HG03378 (cell line): ENCODE measurements around the gene LIX1.
"Not testable (repeated sequence)": the region's sequence is repeated elsewhere in the genome, so short reads cannot be mapped to it uniquely, and the experiment has no call there.

Experiments used
- ATAC-seq: cut with Tn5 transposase; IDR thresholded peaks from one replicate; pipeline ENCODE4 v1.9.1; 2021; ENCODE audit warnings: mild to moderate bottlenecking, moderate library complexity; ENCODE audit not compliant: unreplicated experiment

LIX1 gene

DNA sequence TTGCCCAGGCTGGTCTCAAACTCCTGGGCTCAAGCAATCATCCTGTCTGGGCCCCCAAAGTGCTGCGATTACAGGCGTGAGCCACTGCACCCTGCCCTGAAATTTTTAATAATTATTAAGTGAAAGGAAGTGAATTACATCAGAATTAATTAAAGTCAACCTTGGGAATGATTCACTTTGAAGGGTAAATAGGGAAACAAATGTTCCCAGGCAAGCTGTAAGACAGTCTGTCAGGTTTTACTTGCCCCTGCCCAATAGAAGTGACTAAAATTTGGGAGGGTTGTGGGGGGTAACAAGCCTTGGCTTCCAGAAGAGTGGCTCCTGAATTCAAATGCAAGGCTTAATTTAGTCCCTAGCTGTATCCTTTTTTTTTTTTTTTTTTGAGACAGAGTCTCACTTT, 1.3 kb upstream of the LIX1 start:
- no peak for ATAC-seq

DNA sequence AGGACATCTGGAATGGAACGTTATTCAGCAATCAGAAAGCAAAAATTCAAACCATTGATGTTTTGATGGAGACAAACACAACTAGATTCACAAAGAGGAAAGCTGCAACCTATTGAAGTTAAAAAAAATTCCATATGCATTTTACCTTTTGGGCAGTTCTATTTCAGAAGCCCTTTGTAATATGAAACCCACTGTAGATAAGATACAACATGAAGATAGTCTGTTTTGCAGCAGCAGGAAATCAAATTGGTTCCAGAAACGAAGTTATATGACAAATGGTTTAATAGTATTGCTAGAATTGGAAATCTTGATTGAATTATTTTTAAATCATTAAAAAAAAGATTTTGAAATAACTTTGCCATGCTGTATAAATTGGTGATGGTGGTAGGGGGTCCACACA, 872 bp downstream of the LIX1 start:
- no peak for ATAC-seq

DNA sequence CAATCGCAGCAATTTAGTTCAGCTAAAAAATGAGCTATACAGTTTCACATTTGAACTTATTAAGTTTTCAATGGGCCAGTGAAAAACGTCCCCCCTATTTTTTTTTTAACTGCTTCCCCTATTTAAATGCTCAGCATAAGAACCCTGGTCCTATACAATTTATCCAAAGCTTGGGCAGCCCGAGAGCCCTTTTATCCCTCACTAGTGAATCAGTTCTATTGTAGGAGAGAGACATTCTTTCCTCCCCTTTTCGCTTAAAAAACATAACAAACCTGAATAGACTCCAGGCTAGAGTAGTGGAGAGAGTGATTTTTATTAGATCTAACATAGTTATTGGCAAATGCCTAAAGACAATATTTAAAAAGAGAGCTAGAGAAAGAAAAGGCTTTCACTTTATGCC, 1.4 kb downstream of the LIX1 start:
- no peak for ATAC-seq

DNA sequence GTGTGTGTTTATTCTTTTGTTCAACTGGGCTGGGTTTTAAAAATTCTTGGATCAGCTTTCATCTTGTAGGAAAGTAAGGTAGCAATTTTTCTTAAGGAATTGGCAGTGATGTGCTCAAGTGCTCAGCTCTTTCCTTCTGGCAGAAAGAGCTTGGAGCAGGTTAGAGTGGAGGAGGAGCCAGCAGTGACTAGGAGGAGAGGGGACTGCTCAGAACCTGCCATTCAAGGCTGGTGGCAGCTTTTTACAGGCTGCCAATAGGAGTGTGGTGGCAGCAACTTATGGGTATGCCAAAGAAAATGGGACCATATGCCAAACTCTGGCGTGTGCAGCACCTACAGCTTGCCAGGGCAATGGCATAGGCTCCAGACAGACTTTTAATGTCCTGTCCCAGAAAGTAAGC, 2.2 kb downstream of the LIX1 start:
- not testable (repeated sequence) for ATAC-seq

DNA sequence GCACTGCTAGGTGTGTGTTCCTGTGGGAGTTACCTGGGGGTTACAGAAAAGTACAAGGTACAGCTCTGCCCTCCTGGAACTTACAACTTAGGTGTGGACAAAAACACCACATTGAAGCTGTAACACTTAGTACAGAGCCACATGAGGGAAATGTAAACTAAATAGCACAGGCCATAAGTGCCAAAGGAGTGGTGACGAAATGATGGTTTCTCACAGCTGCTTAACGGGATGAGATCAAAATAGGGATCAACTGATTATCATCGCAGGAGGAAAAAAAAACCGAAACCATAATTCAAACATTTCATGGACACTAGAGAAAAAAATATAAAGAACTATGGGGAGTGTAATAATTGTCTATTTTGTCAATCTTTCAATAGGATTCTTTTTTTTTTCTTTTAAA, 5.9 kb downstream of the LIX1 start:
- no peak for ATAC-seq

DNA sequence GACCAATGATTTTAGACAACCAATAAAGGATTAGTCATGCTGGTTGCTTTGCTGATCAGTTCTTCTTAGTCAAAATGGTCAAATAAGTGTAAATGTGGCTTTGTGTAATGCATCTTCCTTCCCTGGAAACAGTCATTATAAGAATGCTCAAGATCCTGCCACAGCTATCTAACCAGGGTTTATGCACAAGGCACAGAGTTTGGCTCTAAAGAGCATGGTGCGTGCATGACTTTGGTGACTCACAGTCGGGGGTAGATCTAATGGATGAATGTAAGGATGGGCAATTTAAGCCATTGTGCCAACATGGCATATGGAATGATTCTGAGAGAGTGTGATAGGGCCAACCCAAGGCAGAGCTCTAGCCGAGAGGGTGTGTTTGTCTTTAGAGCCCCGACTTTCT, 6.5 kb downstream of the LIX1 start:
- no peak for ATAC-seq

DNA sequence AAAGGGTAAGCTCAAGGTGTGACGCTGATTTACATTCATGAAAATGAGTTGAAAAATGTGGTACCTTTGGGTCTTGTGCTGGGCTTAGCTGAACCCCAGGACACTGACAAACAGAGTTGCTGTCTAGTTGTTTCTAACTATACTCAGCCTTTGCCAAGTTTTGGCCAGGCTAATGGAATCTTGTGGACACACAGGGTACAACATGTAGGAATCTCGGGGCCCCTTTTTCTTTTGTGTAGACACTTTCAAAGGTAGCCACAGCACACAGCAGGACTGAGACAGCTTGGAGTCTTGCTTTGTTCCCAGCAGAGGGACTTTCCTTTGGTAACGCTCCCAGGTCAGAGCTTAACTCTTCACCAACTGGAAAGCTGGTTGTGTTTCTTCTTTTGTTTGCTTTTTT, 7.8 kb downstream of the LIX1 start:
- ATAC-seq = no peak

DNA sequence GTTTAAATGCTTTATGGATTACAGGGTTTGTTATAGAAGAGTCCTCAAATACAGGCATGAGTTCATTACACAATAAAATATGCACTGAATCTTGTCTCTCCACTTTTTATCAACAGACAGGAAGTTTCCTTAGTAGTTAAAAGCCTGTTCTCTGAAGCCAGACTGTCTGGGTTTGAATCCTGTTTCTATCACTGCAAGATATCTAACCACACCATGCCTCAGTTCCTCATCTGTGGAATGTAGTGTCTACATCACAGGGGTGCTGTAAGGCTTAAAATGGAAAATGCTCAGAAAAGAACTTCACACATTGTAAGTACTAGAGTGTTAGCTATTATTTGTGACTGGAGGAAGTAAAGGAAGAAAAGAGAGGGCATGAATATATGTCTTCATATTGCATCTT, 9.3 kb downstream of the LIX1 start:
- no peak for ATAC-seq

DNA sequence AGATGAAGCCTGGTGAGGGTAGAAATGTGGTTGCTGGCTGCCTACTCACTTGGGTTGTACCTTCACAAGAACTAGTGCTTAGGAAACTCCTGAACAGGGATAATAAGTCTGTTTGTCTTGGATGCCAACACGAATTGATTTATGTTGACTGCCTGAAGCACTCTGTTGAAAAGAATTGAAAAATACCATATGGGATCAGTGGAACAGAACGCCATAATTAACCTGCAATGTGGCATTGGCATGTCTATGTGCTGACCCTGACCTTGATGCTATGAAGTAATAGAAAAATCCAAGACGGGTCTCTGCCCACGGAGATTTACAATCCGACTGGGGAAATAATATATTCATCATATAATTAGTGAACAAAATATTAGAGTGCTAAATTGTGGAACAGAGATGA, 10.5 kb downstream of the LIX1 start:
- no peak for ATAC-seq

DNA sequence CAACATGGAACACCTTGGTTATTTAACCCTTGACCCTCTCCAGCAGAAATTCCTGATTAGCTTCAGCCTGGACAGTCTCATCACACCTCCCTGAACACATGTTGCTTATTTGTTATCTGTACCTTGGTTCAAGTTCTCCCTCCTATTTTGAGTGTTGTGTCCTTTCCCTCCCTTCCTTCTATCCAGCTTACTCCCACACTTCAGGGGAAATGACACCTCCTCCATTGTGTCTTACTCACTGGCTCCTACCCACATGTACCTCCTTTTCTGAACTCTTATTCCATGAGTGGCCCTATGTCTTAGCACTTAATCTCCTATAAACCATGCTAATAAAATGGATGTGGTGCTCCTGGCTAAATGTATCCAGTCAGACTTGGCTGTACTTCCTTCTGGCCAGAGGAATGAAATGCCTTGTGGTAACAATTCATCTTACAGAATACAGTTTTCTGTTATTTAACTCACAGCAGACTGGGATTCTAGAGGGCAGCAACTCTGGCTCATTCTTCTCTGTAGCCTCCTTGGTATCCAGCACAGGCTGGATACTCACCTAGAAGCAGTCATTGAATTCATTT, 11.2 kb downstream of the LIX1 start:
- ATAC-seq = no peak

DNA sequence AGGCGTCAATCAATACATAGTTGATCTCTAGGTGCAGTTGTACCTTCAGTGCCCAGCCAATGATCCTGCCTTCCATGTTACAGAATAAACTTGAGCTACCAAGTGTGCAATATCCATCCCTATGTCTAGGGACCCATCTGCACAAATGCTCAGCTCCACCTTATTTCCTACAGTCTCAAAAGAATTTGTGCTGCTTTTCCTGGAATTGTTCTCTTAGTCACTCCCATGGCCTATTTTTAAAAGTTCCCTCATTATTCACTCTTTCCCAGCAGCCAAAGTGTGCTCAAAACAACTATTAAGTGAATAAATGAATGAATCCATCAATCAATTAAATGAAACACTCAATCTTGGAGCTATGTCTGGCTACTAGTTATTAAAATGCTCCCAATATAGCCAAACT, 14.7 kb downstream of the LIX1 start:
- ATAC-seq = no peak

DNA sequence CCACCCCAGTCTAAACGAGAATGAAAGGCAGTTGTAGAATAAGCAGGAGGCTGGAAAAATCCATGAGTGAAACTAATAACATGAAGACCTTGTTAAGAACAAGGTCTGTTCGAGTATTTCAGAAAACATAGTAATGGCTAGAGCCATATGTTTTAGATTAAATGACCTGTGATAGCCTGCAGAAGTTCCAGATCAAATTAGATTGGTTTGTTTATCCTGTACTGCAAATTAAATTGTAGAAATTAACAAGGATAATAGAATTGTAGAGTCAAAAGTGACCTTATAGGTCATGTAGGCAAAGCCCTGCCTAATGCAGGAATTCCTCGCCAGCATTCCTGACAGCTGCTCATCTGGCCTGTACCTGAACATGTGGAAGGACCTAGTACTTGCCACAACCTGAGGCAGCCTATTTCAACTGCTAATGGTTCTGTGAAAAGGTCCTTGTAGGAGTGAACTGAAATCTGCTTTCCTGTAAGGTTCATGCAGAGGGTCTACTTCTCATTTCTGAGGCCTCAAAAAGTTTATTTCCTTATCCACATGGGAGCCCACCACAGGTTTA, 17.2 kb downstream of the LIX1 start:
- ATAC-seq = no peak

DNA sequence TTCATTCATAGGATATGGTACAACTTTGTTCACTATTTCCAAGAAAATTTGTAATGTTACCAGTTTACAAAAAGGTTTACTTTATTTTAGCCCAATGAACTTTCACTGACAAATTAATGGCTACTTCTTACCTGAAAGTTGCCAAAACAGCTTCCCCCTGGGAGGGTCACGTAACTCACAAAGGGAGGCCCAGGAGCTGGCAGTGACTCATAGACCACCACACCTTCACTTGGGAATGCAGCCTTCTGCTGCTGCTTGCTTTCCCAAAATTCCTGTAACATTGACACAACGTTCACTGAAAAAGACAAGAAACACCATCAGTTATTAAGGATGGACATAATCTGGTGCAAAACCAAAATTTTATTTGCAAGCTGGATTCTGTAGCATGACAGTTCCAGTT, 18.1 kb downstream of the LIX1 start:
- ATAC-seq = no peak

DNA sequence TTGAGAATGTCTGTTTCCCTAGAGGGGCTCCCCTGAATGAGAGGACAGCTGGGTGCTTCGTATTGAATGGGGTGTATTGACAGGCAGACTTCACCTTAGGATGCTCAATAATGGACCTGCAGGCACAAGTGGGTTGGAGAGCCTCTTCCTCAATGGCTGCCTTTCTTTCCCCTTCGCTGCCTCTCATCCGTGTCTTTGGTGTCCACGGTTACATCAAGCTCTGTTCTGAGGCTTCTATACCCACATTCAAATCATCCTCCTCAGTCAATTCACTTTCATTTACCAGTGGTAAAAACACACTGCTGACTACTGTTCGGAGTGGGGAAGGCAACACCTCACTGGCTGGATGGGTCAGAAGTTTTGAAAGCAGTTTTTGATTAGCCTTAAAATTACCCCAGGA, 20.6 kb downstream of the LIX1 start:
- no peak for ATAC-seq

DNA sequence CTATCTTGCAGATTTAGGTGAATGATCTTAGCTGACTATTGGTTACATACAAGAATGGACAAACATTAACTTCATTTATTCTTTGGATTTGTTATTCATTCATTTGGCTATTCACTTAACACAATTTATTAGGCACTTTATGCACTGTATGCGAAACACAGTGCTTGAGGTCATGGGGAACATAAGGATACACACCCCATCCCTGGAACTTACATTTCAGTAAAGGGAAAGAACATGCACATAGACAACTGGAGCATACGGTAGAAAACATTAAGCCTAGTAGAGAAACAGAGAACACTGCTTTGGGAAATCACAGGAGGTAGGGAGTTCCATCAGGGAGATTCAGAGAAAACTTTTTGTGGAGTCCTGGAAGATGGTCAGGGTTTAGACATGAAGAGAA, 22.2 kb downstream of the LIX1 start:
- no peak for ATAC-seq

DNA sequence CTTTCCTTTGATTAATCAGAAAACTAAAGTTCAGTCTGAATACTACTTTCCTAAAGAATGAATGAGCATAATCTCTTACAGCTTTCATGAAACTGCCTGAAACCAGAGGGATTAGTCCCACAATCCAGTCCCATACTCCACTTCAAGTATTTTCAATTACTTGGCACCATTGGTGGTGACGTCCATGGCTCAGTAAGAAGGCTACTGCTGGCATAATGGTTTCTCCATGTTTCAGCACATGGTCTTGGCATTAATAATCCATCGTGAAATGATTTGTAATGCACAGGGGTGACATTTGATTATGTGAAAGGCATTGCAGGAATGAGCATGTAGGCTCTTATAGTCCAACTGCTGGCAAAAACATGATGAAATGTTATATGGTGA, 23.4 kb downstream of the LIX1 start:
- no peak for ATAC-seq

DNA sequence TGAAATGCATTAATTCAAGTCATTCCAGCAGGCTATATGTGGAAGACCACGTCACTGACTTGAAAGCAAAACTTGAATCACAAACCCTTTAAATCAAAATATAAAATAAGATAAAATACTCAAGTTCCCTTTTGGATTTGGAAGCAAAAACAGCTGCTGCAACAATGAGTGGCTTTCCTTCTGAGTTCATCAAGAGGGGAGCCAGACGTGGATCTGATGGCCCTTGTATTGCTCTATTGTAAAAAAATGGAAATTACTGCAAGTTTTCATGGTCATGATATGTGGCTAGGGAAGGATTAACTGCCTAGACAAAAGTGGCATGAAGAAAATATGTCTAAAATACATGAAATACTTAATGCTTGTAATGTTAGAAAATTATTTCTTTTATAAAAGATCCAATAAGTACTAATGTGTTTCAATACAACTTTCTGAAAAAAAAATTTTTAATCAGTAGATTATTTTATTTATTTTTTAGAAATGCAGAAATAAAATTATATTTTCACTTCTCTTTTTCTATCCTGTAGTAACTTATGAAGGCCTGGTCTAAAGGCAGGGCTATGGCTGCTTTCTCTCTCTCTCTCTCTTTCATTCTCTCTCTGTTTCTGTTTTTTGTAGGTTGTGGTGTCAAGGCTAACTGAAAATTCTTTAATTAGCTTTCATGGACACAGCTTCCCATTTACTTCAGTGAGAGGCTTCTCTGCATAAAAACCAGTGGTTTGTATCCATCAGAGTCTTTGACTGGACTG, 24.0 kb downstream of the LIX1 start:
- peak; percentile 45 for ATAC-seq

DNA sequence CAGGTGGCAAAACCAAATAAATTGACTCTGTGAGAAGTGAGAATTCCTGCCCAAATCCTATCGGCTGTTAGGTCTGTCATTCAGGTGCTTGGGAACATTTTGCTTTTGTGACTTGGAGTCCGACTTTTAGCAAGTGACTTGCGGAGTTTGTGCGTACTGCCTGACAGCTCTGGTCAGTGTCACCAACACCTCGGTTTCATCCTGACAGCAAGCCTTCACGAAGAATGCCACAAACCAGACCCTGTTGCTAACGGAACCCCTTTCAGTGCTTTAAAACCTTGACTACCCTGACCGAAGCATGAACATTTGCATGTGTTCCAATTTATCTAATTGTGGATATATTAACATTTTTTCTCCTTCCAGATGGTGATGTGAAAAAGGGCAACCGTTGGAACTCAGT, 26.5 kb downstream of the LIX1 start:
- no peak for ATAC-seq

DNA sequence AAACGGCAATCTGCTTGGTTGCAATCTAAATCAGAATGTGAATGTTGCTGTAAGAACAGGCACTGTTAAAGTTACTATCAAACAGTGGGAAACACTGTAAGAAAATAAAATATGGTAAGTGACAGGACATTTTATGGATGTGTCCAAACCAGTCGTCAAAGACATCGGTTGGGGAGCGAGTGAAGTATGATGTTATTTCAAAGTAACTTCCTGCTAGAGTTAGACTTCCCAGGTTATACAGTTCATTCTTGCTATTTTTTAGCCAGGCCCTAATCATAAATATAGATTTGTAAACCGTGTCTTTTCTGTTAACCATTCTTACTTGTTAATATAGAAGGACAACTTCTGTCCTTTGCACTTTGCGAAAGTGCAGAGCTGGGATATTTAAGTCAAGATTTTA, 30.2 kb downstream of the LIX1 start:
- ATAC-seq = no peak

DNA sequence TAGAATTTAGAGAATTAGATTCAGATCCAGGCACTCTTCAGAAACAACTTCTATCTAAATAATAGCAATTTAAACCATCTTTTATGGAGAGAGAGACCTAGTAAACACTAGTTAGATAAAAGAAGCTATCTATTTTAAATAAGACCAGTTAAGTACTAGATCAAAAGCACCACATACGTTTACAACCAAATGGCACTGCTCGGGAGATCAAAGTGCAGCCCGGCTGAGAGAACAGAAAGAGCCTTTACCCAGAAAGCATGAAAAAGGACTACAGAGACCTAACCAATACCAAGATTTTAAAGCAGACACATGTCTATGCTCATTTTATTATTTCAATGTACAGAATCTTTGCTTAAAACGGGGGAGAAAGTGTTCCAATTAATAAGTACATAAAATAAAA, 30.8 kb downstream of the LIX1 start:
- ATAC-seq = no peak

DNA sequence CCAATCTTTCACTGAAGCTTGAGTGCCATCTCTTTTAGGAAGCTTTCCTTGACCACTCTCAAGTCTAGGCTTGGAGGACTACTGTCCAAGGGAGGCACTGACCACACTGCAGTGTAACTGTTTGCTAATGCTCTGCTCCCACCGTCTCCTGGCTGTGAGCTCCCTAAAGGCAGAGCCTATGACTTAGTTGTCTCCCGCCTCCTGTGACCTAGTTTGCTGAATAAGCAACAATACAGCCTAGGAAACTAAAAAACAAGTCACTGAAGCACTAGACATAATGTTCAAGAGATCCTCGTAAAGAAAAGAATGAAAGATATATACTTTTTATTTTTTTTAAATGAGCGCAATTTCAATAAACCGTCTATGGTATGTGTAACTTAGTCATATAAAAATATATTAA, 31.4 kb downstream of the LIX1 start:
- no peak for ATAC-seq

DNA sequence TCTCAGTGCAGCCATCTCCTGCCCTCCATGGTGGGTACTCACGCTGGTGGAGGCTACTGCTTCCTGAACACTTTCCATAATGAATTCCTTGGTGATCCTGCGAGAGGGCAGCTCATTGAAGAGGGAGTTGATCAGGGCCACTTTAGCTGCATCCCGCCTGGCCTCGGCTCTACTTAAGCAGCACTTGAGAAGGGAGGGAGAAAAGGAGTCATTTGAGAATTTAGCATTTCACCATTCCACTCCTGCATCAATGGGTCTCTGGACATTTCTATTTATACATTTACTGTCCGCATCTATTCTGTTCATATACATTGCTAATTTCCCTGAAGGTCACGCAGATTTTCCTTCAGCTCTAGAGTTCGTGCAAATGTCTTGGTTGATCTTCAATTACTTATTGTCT, 35.1 kb downstream of the LIX1 start:
- ATAC-seq = no peak

DNA sequence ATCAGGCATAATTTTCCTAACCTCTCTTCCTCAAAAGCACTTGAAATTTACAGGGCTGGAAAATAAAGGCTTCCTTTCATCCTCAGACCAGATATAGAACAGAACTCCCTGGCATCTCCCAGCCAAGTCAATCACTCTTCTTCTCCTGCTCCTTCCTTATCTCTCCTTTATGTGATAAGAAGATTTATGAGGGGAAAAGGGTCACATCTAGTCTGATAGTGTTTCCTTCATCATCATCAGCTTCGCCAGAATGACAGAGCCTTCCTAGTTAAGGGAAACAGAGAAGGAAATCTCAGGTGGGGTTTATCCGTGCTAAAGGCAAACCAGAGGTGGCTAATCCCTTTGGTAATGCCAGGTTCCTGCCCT, 36.2 kb downstream of the LIX1 start:
- ATAC-seq = no peak
